HG02943 (cell line): Measurements from ENCODE around the gene DIPK1B.
A peak's percentile ranks its signal among the peaks of the same experiment; 100 is the strongest.

ENCODE experiments used
- ATAC-seq: cut with Tn5 transposase; IDR thresholded peaks from one replicate; pipeline ENCODE4 v1.9.1; 2021; ENCODE audit warnings: mild to moderate bottlenecking, low read depth, moderate library complexity; ENCODE audit not compliant: unreplicated experiment

DIPK1B gene

DNA sequence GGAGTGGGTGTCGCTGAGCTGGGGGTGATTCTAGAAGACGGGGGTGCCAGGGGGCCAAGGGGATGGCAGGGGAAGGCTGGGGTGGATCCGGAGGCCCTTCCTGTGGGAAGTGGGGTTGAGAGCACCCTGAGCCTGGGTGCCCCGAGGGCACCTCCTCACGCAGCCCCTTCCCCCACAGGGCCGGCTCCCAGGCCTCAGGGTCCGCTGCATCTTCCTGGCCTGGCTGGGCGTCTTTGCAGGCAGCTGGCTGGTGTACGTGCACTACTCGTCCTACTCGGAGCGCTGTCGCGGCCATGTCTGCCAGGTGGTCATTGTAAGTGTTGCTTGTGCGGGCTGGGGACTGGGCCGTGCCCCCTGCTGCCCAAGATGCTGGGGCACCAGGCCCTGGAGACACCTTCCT lies 5.0 kb downstream of the DIPK1B start:
- no peak for ATAC-seq

DNA sequence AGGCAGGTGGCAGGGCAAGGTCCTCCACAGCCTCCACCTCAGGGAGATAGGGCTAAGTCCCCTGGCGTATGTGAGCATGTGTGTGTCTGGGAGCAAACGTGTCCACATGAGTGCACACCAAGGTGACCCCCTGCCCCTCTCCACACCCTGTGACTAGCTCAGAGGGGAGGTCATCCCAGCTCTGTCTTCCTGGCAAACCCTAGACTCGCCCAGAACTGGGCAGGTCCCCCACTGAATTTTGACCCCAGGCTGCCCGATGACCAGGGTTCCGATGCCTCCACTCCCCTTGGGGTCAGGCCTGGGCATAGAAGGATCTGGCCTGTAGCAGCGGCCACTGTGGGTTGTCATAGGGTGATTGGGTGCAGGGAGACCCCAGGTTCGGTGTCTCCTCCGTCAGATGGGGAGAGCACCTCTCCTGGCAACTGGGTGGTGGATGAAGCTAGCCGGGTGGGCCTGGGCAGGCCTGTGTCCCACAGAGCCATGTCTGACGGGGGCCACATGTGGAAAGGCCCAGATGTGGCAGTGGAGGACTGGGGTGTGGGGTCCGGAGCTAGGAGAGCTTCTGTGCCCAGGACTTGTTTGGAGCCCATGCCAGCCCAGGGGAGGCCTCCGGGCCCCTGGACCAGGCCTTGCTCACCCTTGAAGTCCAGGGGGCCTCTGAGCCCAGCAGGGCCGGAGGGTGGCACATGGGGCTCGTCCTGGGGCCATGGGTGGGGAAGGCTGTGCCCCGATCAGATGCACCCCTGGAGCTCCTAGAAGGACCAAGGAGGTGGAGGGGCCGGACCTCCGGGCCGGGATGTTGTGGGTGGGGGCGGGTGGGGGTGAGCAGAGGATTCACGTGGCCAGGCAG lies 6.2 kb downstream of the DIPK1B start:
- ATAC-seq = no peak

DNA sequence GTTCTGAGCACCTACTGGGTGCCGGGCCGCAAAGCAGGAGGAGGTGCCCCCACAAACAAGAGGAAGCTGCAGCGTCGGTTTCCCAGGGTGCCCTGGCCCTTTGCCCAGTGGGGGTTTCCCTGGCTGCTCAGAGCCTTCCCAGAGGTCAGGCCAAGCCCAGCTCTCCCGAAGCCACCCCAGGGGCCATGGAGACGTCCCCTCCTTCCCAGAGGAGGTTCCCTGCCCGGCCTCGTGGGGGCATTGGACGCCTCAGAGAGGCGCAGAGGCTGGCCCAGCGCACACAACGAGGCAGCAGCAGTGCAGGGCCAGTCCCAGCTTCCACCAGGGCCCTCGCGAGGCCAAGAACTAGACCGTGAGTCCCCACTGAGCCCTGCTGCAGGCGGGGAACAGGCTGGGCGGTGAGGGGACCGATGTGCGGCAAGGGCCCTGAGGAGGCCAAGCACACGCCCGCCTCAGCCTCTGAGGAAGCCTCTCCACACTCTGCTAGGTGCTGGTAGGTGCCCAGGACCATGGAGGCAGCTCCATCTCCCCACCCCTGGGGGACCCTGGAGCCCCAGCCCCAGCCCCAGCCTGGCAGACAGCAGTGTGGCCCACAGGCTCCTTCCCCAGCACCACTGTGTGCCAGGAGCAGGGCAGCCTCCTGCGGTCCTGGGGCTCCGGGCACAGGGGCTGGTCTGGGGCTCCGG lies 7.0 kb downstream of the DIPK1B start:
- ATAC-seq = no peak

DNA sequence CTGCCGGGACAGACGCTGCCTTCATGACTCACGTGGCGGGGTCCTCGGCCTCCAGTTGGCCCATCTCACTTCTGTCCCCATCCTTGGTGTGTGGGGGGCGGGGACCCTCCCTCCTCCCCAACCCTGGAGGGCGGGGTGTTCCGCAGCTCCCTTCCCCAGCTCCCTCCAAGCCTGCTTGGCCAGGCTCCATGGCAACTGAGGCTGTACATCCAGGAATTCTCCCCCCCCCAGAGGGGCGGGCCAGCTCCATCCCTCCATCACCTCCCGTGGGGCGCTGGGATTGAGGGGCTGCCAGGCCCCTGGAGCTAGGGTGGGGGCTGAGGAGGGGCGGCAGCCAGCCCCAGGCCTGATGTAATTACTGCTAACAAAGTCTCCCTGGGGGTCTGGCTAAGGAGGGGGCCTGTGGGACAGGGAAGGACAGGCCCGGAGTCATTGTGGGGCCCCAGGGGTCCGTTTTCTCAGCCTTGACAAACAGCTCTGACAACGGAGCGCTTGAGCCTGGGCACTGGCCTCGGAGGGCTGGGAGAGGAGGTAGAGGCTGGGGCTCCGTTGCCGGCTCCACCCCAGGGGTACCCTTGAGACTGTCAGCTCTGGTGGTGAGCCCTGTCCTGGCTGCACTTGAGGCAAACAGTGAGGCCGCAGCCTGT lies 8.0 kb downstream of the DIPK1B start:
- no peak for ATAC-seq

DNA sequence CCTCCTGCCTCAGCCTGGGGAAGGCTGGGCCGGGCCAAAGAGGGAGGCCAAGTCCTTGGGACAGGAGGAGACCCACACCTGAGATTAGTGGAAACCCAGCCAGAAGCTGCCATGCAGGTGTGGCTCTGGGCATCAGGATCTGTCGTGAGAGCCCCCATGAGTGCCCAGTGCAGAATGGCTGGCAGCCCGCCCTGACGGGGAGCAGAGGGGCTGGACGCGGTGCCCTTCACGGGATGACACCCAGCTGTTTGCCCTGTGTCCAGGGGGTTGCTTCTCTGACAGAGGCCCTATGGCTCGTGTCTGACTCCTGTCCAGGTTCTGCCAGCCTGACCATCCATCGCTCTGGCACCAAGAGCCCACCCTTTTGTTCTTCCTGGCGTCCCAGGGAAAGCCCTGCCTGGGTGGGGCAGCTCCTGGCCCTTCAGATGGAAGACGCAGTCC lies 8.5 kb downstream of the DIPK1B start:
- no peak for ATAC-seq

DNA sequence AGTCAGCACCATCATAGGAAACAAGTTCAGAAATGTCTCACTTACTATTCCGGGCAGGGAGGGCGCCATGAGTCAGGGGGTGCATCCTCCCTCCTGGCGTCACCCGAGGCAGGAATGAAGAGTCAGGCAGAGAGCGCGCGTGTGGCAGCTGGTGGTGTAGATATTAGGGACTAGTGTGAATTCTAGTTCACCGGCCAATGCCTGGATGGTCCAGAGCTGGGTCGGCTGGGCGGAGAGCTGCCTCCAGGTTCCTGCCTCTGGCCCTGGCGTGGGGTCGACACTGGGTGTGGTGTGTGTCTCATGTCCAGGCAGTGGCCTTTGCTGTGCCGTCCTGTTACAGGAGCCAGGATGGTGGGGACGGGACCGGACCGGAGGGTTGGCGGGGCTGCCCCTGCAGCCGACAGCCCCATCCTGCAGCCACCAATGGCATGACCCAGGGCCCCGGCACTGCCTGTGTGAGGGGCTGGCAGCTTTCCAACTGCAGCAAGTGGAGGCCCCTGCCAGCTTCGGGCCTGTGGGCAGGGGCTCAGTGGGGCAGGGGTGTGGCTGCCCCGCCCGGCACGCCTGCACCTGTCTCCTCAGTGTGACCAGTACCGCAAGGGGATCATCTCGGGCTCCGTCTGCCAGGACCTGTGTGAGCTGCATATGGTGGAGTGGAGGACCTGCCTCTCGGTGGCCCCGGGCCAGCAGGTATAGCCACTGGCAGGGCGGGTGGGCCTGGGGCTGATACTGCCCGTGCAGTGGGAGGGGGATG lies 9.1 kb downstream of the DIPK1B start:
- ATAC-seq = no peak

DNA sequence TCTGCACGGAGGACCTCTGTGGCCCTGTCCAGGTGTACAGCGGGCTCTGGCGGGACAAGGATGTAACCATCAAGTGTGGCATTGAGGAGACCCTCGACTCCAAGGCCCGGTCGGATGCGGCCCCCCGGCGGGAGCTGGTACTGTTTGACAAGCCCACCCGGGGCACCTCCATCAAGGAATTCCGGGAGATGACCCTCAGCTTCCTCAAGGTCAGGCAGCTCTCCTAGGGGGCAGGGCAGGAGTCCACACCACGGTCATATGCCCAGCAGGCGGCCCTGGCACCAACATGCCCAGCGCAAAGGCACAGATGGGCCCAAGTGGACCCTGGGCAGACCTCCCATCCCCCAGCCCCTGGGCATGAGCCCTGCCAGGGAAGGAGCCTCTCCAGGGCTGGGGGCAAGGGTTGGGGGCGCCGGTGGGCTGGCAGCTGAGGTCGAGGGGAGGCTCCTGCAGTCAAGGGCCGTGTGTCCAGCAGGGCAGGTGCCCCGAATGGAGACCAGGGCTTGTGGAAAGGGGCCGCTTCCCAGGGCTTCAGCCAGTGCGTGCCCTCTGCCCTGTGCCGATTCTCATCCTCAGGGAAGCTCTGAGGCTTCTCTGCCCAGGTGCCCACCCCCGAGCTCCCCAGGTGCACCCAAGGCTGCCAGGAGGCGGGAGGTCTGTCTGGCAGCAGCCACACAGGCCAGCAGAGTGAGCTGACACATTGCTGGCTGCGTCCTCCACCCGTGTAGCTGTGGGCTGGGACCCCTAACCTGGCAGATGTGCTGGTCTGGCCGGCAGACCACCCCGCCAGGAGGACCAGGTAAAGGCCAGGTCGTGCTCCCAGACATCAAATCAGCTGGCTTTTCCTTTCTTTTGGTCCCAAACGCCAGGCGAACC lies 10.0 kb downstream of the DIPK1B start:
- ATAC-seq = no peak

DNA sequence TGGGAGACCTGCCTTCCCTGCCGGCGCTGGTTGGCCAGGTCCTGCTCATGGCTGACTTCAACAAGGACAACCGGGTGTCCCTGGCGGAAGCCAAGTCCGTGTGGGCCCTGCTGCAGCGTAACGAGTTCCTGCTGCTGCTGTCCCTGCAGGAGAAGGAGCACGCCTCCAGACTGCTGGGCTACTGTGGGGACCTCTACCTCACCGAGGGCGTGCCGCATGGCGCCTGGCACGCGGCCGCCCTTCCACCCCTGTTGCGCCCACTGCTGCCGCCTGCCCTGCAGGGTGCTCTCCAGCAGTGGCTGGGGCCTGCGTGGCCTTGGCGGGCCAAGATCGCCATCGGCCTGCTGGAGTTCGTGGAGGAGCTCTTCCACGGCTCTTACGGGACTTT lies 10.6 kb downstream of the DIPK1B start:
- ATAC-seq = no peak

DNA sequence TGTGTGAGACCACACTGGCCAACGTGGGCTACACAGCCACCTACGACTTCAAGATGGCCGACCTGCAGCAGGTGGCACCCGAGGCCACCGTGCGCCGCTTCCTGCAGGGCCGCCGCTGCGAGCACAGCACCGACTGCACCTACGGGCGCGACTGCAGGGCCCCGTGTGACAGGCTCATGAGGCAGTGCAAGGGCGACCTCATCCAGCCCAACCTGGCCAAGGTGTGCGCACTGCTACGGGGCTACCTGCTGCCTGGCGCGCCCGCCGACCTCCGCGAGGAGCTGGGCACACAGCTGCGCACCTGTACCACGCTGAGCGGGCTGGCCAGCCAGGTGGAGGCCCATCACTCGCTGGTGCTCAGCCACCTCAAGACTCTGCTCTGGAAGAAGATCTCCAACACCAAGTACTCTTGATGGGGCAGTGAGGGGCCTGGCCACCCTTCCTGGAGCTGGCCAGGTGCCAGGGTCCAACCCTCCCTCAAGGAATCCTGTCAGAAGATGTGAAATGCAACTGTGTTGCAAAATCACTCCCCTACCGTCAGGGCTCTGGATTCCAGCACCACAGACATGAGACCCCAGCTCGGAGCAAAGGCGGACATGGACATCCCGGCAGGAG lies 11.1 kb downstream of the DIPK1B start:
- ATAC-seq = no peak

DNA sequence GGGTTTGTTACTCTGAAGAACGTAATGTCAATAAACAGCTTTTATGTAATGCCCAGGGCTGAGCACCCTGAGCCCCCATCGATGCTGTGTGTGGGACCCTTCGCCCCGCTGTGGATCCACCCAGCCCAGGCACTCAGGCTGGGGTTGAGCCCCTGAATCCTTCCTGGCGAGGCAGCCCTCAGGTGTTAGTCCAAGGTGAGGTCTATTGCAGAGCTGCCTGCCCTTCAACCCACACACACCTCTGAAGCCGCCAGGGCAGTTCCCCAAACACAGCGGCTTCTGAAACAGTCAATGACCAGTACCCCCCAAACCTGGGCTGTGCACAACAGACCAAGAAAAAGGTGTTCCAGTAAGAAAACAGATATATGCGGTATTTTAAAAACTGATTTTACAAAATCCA lies 11.6 kb downstream of the DIPK1B start:
- ATAC-seq = no peak

DNA sequence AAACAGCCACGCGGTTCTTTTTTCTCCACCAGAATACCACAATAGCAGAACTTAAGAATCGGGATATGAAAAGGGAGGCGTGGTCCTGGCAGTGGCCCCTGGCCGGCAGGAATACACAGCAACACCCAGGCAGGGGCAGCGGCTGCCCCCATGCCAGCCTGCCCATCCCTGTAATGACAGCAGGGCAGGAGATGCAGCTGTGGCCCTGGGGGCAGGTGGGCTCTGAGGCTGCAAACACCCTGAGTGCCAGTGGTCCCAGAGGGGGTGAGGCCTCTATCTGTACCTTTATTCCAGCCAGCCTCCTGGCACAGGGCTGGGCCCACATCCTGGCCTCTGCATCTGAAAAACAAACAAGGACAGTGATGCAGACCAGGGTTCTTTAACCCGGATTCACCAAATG lies 12.4 kb downstream of the DIPK1B start:
- no peak for ATAC-seq

DNA sequence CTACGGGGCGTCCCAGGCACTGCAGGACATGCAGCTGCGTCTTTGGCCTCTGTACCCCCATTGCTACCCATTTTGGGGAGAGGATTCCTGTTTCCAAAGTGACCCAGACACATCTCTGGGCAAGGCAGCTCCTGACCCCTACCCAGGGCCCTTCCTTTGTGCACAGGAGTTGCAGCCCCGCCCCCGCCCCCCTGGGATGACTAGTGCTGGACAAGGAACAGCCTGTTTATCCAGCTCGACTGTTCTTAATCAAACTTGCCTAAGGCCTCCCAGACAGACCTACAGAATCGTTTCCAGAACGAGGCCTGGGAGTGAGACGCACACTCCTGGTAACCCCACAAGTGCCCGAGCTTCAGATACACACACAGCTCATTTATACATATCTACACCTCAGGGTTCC lies 13.2 kb downstream of the DIPK1B start:
- ATAC-seq = no peak

DNA sequence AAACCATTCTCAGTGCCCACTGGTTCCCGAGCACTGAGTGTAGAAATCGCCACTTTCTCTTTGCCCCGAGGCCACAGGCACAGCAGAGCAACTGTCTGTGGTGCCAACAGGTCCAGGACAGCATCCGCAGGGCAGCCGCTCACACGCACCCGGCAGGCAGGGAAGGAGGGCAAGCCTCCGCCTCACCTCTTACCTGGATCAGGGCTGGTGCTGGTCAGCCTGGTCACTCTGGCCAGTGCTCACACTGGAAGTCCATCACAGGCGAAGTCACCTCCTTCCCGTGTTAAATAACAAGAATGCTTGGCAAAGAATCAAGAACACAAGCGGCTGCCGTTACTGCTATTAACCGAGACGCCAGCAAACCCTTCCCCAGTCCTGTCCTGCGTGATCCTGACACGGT lies 13.7 kb downstream of the DIPK1B start:
- no peak for ATAC-seq

DNA sequence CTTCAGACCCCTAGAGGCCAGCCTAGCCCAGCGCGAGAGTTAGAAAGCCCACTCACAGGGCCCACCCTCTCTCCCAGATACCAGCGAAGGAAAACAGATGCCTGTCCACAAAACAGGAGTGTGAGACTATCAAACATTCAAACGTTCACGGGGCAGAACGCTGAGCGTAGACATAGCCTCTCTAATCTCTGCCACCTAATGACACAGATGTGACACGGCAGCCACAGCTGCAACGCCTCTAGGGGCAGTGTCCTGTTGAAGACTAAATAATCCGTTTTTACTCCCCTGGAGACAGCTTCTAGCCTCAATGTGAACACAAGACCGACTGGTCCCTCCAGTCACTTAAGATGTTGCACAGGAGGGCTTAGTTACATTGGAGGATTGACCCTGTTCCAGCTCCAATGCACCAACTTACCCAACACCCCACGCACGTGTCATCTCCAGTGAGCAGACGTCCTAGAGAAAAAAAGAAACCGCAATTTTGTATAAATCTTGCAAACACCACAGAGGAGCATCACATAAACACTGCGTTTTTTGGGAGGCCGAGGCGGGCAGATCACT lies 14.3 kb downstream of the DIPK1B start:
- ATAC-seq = no peak

DNA sequence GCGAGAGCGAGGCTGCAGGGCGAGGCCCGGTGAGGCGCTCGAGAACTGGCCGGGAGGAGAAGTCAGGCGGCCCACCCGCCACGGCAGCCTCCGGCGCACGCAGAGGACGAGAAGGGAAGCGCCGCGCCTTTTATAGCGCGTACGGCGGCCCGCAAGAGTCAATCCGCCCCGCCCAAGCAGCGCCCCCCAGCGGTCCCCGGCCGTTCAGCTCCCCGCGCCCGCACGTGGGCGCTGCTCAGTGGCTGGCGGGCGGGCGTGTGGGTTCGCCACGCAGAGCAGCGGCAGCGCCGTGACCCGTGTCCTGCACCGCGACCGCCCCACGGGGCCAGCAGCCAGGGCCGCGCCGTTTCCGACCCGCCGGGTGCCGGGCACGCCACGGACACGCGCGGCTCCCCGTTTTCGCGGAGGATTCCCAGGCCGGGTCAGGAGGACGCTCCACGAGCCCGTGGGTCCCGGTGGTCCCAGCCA lies 15.7 kb downstream of the DIPK1B start:
- peak; percentile 55 for ATAC-seq

DNA sequence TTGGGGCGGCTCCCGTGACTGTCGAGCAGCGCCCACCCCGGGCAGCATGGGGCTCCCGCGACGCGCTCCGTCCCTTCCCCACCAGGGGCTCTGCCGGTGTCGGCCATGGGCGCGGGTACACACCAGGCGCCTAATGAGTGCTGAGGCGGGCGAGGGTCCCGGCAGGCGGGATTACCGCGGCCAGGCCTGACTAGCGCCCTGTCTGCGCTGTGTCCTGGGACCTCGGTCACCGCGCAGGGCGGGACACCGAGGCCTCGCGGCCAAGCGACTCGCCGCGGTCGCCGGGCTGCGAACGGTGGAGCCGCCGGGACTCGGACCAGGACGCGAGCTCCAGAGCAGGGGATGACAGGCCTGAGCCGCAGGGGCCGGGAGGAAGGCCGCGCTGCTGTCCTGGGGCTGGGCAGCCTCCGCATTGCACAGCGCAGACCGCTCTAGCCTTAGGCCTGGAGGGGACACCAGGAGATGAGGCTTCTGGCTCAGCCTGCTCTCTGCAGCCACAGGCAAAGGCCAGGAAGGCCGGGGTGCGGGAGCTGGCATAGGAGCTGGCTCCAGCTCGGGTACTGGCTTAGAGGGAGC lies 16.3 kb downstream of the DIPK1B start:
- peak; percentile 5 for ATAC-seq

DNA sequence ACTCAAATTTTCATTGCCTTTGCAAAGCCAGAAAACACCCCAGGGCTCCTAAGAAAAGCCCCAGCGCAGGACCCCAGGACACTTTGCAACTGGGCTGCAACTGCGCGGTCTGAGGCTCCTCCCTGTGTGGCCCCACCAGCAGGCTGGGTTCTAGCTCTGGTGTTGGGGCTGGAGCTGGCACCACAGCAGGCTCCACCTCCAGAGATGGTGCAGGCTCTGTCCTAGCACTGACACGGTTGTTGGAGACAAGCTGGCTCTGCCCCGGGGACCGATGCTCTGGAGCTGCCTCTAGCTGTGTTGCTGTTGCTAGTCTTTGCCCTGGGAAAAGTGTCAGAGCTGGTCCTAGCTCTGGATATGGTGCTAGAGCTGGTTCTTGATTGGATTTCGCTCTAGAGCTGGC lies 16.8 kb downstream of the DIPK1B start:
- ATAC-seq = no peak

DNA sequence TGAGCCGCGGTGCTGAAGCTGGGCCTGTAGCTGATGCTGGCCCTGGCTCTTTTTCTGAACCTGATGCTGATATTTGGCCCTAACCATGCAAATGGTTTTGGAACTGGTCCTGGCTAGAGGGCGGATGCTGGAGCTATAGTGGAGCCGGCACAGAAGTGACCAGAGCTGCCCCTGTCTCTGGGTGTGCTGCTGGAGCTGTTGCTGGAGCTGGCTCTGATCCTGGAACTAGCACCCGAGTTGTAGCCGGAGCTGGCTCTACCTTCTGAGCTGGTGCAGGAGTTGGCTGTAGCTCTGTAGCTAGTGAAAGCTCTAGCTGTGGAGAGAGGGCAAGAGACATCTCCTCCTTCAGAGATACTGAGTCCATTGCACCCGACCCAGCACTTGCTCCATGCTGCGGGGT lies 17.6 kb downstream of the DIPK1B start:
- ATAC-seq = no peak
